ENCODE measurements around the gene SRSF2. TPM values are rescaled to one million over a fixed set of nuclear protein-coding genes. Genes with fewer than 3 reads are reported as not detected.

Gene SRSF2
- total and polyA plus RNA-seq, 9 of the 15 experiments (the other 6 are each of a cell fraction or from before 2014, with no cell fraction given), result 161 to 583 (median 393) TPM

- TF ChIP-seq, protein P1, sequence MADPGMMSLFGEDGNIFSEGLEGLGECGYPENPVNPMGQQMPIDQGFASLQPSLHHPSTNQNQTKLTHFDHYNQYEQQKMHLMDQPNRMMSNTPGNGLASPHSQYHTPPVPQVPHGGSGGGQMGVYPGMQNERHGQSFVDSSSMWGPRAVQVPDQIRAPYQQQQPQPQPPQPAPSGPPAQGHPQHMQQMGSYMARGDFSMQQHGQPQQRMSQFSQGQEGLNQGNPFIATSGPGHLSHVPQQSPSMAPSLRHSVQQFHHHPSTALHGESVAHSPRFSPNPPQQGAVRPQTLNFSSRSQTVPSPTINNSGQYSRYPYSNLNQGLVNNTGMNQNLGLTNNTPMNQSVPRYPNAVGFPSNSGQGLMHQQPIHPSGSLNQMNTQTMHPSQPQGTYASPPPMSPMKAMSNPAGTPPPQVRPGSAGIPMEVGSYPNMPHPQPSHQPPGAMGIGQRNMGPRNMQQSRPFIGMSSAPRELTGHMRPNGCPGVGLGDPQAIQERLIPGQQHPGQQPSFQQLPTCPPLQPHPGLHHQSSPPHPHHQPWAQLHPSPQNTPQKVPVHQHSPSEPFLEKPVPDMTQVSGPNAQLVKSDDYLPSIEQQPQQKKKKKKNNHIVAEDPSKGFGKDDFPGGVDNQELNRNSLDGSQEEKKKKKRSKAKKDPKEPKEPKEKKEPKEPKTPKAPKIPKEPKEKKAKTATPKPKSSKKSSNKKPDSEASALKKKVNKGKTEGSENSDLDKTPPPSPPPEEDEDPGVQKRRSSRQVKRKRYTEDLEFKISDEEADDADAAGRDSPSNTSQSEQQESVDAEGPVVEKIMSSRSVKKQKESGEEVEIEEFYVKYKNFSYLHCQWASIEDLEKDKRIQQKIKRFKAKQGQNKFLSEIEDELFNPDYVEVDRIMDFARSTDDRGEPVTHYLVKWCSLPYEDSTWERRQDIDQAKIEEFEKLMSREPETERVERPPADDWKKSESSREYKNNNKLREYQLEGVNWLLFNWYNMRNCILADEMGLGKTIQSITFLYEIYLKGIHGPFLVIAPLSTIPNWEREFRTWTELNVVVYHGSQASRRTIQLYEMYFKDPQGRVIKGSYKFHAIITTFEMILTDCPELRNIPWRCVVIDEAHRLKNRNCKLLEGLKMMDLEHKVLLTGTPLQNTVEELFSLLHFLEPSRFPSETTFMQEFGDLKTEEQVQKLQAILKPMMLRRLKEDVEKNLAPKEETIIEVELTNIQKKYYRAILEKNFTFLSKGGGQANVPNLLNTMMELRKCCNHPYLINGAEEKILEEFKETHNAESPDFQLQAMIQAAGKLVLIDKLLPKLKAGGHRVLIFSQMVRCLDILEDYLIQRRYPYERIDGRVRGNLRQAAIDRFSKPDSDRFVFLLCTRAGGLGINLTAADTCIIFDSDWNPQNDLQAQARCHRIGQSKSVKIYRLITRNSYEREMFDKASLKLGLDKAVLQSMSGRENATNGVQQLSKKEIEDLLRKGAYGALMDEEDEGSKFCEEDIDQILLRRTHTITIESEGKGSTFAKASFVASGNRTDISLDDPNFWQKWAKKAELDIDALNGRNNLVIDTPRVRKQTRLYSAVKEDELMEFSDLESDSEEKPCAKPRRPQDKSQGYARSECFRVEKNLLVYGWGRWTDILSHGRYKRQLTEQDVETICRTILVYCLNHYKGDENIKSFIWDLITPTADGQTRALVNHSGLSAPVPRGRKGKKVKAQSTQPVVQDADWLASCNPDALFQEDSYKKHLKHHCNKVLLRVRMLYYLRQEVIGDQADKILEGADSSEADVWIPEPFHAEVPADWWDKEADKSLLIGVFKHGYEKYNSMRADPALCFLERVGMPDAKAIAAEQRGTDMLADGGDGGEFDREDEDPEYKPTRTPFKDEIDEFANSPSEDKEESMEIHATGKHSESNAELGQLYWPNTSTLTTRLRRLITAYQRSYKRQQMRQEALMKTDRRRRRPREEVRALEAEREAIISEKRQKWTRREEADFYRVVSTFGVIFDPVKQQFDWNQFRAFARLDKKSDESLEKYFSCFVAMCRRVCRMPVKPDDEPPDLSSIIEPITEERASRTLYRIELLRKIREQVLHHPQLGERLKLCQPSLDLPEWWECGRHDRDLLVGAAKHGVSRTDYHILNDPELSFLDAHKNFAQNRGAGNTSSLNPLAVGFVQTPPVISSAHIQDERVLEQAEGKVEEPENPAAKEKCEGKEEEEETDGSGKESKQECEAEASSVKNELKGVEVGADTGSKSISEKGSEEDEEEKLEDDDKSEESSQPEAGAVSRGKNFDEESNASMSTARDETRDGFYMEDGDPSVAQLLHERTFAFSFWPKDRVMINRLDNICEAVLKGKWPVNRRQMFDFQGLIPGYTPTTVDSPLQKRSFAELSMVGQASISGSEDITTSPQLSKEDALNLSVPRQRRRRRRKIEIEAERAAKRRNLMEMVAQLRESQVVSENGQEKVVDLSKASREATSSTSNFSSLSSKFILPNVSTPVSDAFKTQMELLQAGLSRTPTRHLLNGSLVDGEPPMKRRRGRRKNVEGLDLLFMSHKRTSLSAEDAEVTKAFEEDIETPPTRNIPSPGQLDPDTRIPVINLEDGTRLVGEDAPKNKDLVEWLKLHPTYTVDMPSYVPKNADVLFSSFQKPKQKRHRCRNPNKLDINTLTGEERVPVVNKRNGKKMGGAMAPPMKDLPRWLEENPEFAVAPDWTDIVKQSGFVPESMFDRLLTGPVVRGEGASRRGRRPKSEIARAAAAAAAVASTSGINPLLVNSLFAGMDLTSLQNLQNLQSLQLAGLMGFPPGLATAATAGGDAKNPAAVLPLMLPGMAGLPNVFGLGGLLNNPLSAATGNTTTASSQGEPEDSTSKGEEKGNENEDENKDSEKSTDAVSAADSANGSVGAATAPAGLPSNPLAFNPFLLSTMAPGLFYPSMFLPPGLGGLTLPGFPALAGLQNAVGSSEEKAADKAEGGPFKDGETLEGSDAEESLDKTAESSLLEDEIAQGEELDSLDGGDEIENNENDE (IDR thresholded peaks at IDR 0.05; ENCODE audit: low read depth, low read length), result peak; percentile 58
- TF ChIP-seq HMG20B (CRISPR knock-in tag; IDR thresholded peaks at IDR 0.05) (no peak), ZNF644 (tag; IDR thresholded peaks at IDR 0.05; ENCODE audit: low read depth) (0 out of 2 replicates have a peak, but pooled peaks have one; percentile 59), FOXA1 (IDR thresholded peaks at IDR 0.05; ENCODE audit: borderline replicate concordance) (no peak), NFRKB (IDR thresholded peaks at IDR 0.05; ENCODE audit: low read depth) (no peak), ZNF121 (CRISPR knock-in tag; conservative IDR thresholded peaks at IDR 0.05) (no peak), SNRNP70 (optimal IDR thresholded peaks at IDR 0.05; ENCODE audit: low read depth, low read length) (no peak), CHD2 (IDR thresholded peaks at IDR 0.05; ENCODE audit: low read depth, low read length) (no peak; the same call in none of the 2 replicates), KAT7 (CRISPR knock-in tag; IDR thresholded peaks at IDR 0.05; ENCODE audit: borderline replicate concordance) (peak; percentile 98), HDAC1 (IDR thresholded peaks at IDR 0.05) (no peak), FOXJ3 (CRISPR knock-in tag; IDR thresholded peaks at IDR 0.05) (no peak), EZH2 (IDR thresholded peaks at IDR 0.05; ENCODE audit: borderline replicate concordance, low read depth, low read length) (no peak), TCF7 (IDR thresholded peaks at IDR 0.05; ENCODE audit: borderline replicate concordance) (no peak), KDM2B (CRISPR knock-in tag; IDR thresholded peaks at IDR 0.05) (no peak)
- TF ChIP-seq, protein P2, sequence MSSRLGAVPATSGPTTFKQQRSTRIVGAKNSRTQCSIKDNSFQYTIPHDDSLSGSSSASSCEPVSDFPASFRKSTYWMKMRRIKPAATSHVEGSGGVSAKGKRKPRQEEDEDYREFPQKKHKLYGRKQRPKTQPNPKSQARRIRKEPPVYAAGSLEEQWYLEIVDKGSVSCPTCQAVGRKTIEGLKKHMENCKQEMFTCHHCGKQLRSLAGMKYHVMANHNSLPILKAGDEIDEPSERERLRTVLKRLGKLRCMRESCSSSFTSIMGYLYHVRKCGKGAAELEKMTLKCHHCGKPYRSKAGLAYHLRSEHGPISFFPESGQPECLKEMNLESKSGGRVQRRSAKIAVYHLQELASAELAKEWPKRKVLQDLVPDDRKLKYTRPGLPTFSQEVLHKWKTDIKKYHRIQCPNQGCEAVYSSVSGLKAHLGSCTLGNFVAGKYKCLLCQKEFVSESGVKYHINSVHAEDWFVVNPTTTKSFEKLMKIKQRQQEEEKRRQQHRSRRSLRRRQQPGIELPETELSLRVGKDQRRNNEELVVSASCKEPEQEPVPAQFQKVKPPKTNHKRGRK (tag; IDR thresholded peaks at IDR 0.05), result no peak
Measured at GRCh38 chr17:76736349-76737081, 616 bp downstream of the SRSF2 start (continued).

Data from K562 (cell line).